HepG2 (cell line): ENCODE measurements around the gene COASY. TPM values are rescaled to one million over a fixed set of nuclear protein-coding genes. Genes with fewer than 3 reads are reported as not detected.

Experiments used
- ETS1 ChIP-seq: sonication (generic); formaldehyde crosslinking; IDR thresholded peaks from 2 replicates; pipeline ENCODE4 v1.4.0; 2020; ENCODE audit warnings: missing genetic modification reagents
- GZF1 ChIP-seq: sonication (generic); formaldehyde crosslinking; IDR thresholded peaks from 2 replicates; pipeline ENCODE4 v1.5.1; 2020; ENCODE audit warnings: mild to moderate bottlenecking, missing genetic modification reagents
- KDM6A ChIP-seq: IDR thresholded peaks from 2 replicates; pipeline ENCODE4 v1.6.1; 2016; ENCODE audit warnings: low read depth
- NCOA1 ChIP-seq: sonication (generic); formaldehyde crosslinking; IDR thresholded peaks from 2 replicates; pipeline ENCODE4 v1.9.0; 2021; ENCODE audit warnings: missing genetic modification reagents
- POLR2A ChIP-seq, 2 experiments: IDR thresholded peaks; 2 replicates each; pipeline ENCODE4 v1.6.1; 2011; ENCODE audit warnings: low read depth in 2 of 2, low read length in 2 of 2, mild to moderate bottlenecking in 1 of 2, moderate library complexity in 1 of 2; ENCODE audit not compliant: insufficient read depth in 1 of 2
- RERE ChIP-seq: IDR thresholded peaks from 2 replicates; pipeline ENCODE4 v1.6.1; 2016; ENCODE audit warnings: low read depth, missing genetic modification reagents, missing compliant biosample characterization
- RFXANK ChIP-seq: IDR thresholded peaks from 2 replicates; pipeline ENCODE4 v1.6.1; 2016
- SIN3A ChIP-seq: IDR thresholded peaks from 2 replicates; pipeline ENCODE4 v1.6.1; 2011; ENCODE audit warnings: low read depth, mild to moderate bottlenecking, control low read depth, low read length, borderline replicate concordance
- THAP9 ChIP-seq: sonication (generic); formaldehyde crosslinking; IDR thresholded peaks from 2 replicates; pipeline ENCODE4; 2020; ENCODE audit warnings: missing genetic modification reagents, mild to moderate bottlenecking, borderline replicate concordance
- TOPORS ChIP-seq: sonication (generic); formaldehyde crosslinking; IDR thresholded peaks from 2 replicates; pipeline ENCODE4 v1.8.0; 2023; ENCODE audit warnings: mild to moderate bottlenecking, missing genetic modification reagents
- ZBTB39 ChIP-seq: sonication (generic); formaldehyde crosslinking; IDR thresholded peaks from 2 replicates; pipeline ENCODE4 v1.5.0; 2020; ENCODE audit warnings: missing genetic modification reagents
- ZFP36 ChIP-seq: fragments of 150-350 bp; IDR thresholded peaks from 2 replicates; pipeline ENCODE4 v1.6.1; 2018; ENCODE audit warnings: borderline replicate concordance, low read length, low read depth; ENCODE audit not compliant: partially characterized antibody
- ZNF17 ChIP-seq: sonication (generic); formaldehyde crosslinking; IDR thresholded peaks from 2 replicates; pipeline ENCODE4 v1.5.0; 2020; ENCODE audit warnings: mild to moderate bottlenecking, missing genetic modification reagents
- ZNF670 ChIP-seq: sonication (generic); formaldehyde crosslinking; IDR thresholded peaks from 2 replicates; pipeline ENCODE4 v1.8.0; 2022; ENCODE audit warnings: mild to moderate bottlenecking, missing genetic modification reagents, borderline replicate concordance
- ZNF740 ChIP-seq: sonication (generic); formaldehyde crosslinking; IDR thresholded peaks from 2 replicates; pipeline ENCODE4 v1.4.0; 2020; ENCODE audit warnings: missing genetic modification reagents
- ZNF777 ChIP-seq: sonication (generic); formaldehyde crosslinking; IDR thresholded peaks from 2 replicates; pipeline ENCODE4 v1.4.0; 2020; ENCODE audit warnings: missing genetic modification reagents
- ZZZ3 ChIP-seq: sonication (generic); formaldehyde crosslinking; IDR thresholded peaks from 2 replicates; pipeline ENCODE4 v1.4.0; 2020; ENCODE audit warnings: missing genetic modification reagents, mild to moderate bottlenecking, borderline replicate concordance
- polyA plus RNA-seq, 8 experiments: library from polyadenylated mRNA; depleted of rRNA in 3 of 8; stranded (reverse) in 7 of 8; unstranded in 1 of 8; fragments of >200 nt; fragmentation: Illumina TruSeq in 4 of 8; extraction: Trizol in 4 of 8; gene quantifications; 2 replicates each; pipeline versions ENCODE4 v1.2.1 to v1.2.3, GENCODE V29; 2011 to 2016; ENCODE audit warnings: low read depth in 4 of 8, missing spikeins in 1 of 8, mixed read lengths in 1 of 8; ENCODE audit not compliant: insufficient read depth in 1 of 8
- total RNA-seq, 5 experiments: library from RNA; depleted of rRNA; stranded (reverse); fragments of >200 nt; fragmentation: Illumina TruSeq; extraction: Trizol; gene quantifications; 2 replicates each; pipeline ENCODE4 v1.2.3, GENCODE V29; 2016; ENCODE audit warnings: low read depth in 1 of 5

Gene COASY
- total and polyA plus RNA-seq, 2 of the 13 experiments (the other 11 are each of a cell fraction or from before 2014, with no cell fraction given) = 90.7 to 125 TPM

GRCh38 chr17:42562388-42563142 is 617 bp downstream of the COASY start (continued):
- TF ChIP-seq ZBTB39 (no peak), GZF1 (CRISPR knock-in tag) (peak; percentile 65; the same call in 1 of the 2 replicates), NCOA1 (CRISPR knock-in tag) (no peak), POLR2A (IDR thresholded peaks at IDR 0.05; ENCODE audit: insufficient read depth in 1 of 2, low read depth in 2 of 2, low read length in 2 of 2) (peak in 1 of 2 experiments; percentile 56; a peak in 2 of 4 replicates), ETS1 (CRISPR knock-in tag) (0 out of 2 replicates have a peak, but pooled peaks have one; percentile 19), ZZZ3 (CRISPR knock-in tag) (no peak), ZNF17 (no peak), ZNF777 (peak; percentile 81), KDM6A (CRISPR knock-in tag) (no peak), THAP9 (CRISPR knock-in tag) (0 out of 2 replicates have a peak, but pooled peaks have one; percentile 22), ZNF670 (CRISPR knock-in tag) (no peak; the same call in 1 of the 2 replicates), ZNF740 (CRISPR knock-in tag) (no peak), SIN3A (no peak; the same call in 1 of the 2 replicates), ZFP36 (no peak), RFXANK (CRISPR knock-in tag) (no peak), RERE (CRISPR knock-in tag) (no peak; the same call in 1 of the 2 replicates), TOPORS (CRISPR knock-in tag) (no peak)
